Calu3 (cell line): ENCODE measurements around the gene GLRA2. TPM values are rescaled to one million over a fixed set of nuclear protein-coding genes. Genes with fewer than 3 reads are reported as not detected.

ENCODE experiments used
- BruUV-seq: library from RNA; stranded (reverse); fragments of 400-500 nt; replicated peaks from 2 replicates; lab custom pipeline; 2021; lab: Mats Ljungman, UMichigan
- CTCF ChIA-PET: fragments of 300-600 bp; sonication (Branson Sonifier 250); formaldehyde crosslinking; loops from one replicate; lab custom pipeline; 2022; ENCODE audit warnings: antibody characterized with exemption; lab: Charles Lee
- DNase-seq: peaks from one replicate; pipeline ENCODE4 v3.0.0; 2022
- H3K27ac Mint-ChIP-seq: one replicate; pipeline ENCODE4 v1.8.0; 2022; ENCODE audit warnings: mixed read lengths; ENCODE audit not compliant: unreplicated experiment
- H3K27me3 Mint-ChIP-seq: one replicate; pipeline ENCODE4 v1.8.0; 2022; ENCODE audit warnings: mixed read lengths; ENCODE audit not compliant: unreplicated experiment
- H3K36me3 Mint-ChIP-seq: one replicate; pipeline ENCODE4 v1.8.0; 2022; ENCODE audit warnings: mild to moderate bottlenecking, moderate library complexity, mixed read lengths; ENCODE audit not compliant: insufficient read depth, unreplicated experiment
- H3K4me1 Mint-ChIP-seq: one replicate; pipeline ENCODE4 v1.8.0; 2022; ENCODE audit warnings: mild to moderate bottlenecking, low read depth, mixed read lengths; ENCODE audit not compliant: unreplicated experiment
- H3K4me3 Mint-ChIP-seq: one replicate; pipeline ENCODE4 v1.8.0; 2022; ENCODE audit warnings: mild to moderate bottlenecking, low read depth, moderate library complexity, mixed read lengths; ENCODE audit not compliant: unreplicated experiment
- H3K9me3 Mint-ChIP-seq: one replicate; pipeline ENCODE4 v1.8.0; 2022; ENCODE audit warnings: low read depth, mixed read lengths; ENCODE audit not compliant: unreplicated experiment
- intact Hi-C: fragments of 100-400 bp; cut with micrococcal nuclease; formaldehyde crosslinking; loops from one replicate; pipeline ENCODE4 v1.10.0; 2022; ENCODE audit not compliant: unreplicated experiment
- total RNA-seq: library from RNA; stranded (reverse); gene quantifications from 2 replicates; pipeline ENCODE4 v1.2.3, GENCODE V29; 2022
- TF ChIP-seq, protein P1 (sequence below): fragments of 200-600 bp; IDR thresholded peaks from one replicate; pipeline ENCODE4 v1.8.0; 2022; ENCODE audit warnings: antibody characterized with exemption; ENCODE audit not compliant: unreplicated experiment

The GLRA2 gene
- total RNA-seq, 1 experiment from 2014 or later: not detected

DNA sequence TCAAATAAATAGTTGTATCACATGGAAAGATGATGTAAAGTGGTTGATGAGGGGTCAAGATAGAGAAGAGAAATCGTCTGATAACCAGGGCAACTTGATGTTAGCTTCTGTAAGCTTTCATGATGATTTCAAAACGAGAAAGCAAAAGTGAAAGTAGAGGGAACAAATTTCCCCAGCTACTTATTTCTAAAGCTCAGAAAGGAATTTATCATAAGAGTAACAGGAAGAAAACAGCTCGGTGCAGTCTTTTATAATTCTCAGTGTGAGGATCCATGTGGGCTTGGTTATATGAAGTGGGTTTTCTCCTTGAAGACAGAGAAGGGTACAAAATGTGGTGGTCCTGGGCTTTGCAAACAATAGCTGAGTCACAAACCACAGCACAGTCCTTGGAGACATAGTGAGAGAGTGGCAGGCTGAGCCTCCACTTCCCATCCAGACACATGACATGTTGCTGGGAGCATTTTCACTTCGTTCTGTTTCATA is 32.1 kb upstream of the GLRA2 start:
- Mint-ChIP-seq H3K27me3 (no peaks in the 10 kb centered on the region), H3K36me3 (no peaks in the 10 kb centered on the region), H3K4me3 (peak overlapping the region; percentile 51), H3K27ac (peak overlapping the region; percentile 66), H3K4me1 (peaks cover 13% of the 10 kb centered on the region), H3K9me3 (no peaks in the 10 kb centered on the region)
- CTCF ChIA-PET: interaction anchor here (0.6 kb wide), 1 partner anchor 865 kb away, joined by 4 read pairs; no protein-coding TSS in a partner anchor
- intact Hi-C loops: no loop called here
- TF ChIP-seq, protein P1, sequence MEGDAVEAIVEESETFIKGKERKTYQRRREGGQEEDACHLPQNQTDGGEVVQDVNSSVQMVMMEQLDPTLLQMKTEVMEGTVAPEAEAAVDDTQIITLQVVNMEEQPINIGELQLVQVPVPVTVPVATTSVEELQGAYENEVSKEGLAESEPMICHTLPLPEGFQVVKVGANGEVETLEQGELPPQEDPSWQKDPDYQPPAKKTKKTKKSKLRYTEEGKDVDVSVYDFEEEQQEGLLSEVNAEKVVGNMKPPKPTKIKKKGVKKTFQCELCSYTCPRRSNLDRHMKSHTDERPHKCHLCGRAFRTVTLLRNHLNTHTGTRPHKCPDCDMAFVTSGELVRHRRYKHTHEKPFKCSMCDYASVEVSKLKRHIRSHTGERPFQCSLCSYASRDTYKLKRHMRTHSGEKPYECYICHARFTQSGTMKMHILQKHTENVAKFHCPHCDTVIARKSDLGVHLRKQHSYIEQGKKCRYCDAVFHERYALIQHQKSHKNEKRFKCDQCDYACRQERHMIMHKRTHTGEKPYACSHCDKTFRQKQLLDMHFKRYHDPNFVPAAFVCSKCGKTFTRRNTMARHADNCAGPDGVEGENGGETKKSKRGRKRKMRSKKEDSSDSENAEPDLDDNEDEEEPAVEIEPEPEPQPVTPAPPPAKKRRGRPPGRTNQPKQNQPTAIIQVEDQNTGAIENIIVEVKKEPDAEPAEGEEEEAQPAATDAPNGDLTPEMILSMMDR: no peak
- BruUV-seq: no TSS peak
- DNase-seq: no peak

DNA sequence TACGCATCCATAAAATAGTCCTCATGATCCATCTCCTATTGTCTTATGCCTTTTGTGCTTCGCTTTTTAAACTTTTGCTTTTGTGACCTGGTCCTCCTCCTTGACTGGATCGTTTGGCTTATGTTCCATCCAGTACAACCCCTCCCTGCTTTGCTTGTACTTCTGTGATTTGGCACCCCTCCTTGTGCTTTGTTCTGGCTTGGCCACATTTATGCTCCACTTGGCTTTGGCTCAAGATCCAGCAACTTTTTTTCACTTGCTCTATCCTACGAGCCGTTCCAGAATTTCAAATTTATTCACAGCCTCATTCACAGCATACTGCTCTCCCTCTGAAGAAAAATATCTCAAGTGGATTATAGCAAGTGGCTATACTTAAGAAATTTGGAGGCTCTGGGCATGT is 28.0 kb upstream of the GLRA2 start:
- Mint-ChIP-seq H3K9me3 (no peaks in the 10 kb centered on the region), H3K36me3 (no peaks in the 10 kb centered on the region), H3K27ac (no peak overlapping the region), H3K4me1 (peaks cover 33% of the 10 kb centered on the region), H3K27me3 (no peaks in the 10 kb centered on the region), H3K4me3 (no peak overlapping the region)
- intact Hi-C loops: no loop called here
- CTCF ChIA-PET: no interaction called here
- DNase-seq: no peak
- no TSS peak for BruUV-seq
- TF ChIP-seq, protein P1: no peak

DNA sequence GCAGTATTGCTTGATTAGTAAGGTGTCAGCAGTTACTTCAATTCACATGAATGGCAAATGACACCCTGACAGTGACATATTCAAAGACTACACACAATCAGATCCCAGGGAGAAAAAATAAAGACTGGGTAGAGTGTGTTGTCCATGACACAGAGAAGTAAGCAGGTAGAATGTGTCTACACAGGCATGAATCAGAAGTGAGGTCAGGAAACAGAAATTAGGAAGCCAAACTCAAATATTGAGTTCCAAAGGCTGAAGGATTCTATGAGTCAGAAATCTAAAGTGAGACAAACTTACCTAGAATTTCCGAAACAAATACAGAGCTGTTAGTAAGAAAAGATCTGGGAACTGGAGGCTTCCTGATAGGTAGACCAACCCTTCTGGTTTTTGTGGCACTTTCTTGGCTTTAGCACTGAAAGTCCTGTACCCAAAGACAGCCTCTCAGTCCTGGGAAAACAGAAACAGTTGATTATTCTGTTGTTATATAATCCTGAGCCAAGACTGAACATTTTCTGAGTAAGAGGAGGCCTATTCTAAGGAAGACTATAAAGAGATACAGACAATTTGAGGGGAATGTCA is 24.3 kb upstream of the GLRA2 start:
- CTCF ChIA-PET: no interaction called here
- Mint-ChIP-seq H3K27ac (peak overlapping the region; percentile 70), H3K27me3 (no peaks in the 10 kb centered on the region), H3K9me3 (no peaks in the 10 kb centered on the region), H3K4me3 (no peak overlapping the region), H3K4me1 (peaks cover 57% of the 10 kb centered on the region), H3K36me3 (no peaks in the 10 kb centered on the region)
- no peak for DNase-seq
- no TSS peak for BruUV-seq
- TF ChIP-seq, protein P1: no peak
- intact Hi-C loops: loop anchor here (5.0 kb wide), 1 partner anchor 108 kb away; no protein-coding TSS in a partner anchor

DNA sequence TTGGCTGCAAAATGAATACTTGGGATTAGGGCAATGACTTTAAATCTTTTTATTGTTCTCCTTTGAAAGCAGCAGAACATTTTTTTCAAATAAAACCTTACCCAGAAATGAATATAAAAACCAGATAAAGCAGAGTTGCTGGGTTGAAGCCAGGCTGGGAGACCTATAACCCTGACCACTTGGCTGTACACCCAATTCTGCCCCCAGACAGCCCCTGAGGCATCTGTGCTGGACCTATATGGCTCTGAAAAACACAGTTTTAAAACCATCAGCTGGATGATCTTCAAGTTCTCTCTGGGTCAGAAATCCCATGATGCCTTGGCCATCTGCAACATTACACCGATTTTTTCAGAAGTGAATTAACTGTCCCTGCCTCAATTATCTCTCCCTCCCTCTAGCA is 23.7 kb upstream of the GLRA2 start:
- CTCF ChIA-PET: no interaction called here
- Mint-ChIP-seq H3K27ac (no peak overlapping the region), H3K27me3 (no peaks in the 10 kb centered on the region), H3K4me1 (peaks cover 62% of the 10 kb centered on the region), H3K4me3 (no peak overlapping the region), H3K9me3 (no peaks in the 10 kb centered on the region), H3K36me3 (no peaks in the 10 kb centered on the region)
- intact Hi-C loops: loop anchor here (5.0 kb wide), 1 partner anchor 108 kb away; no protein-coding TSS in a partner anchor
- TF ChIP-seq, protein P1: no peak
- DNase-seq: no peak
- BruUV-seq: no TSS peak
